CD8-positive, alpha-beta memory T cell (primary cell): Measurements from ENCODE around the gene TNFSF8. TPM values are rescaled to one million over a fixed set of nuclear protein-coding genes. Genes with fewer than 3 reads are reported as not detected.

Experiments used
- CTCF ChIA-PET: fragments of 350-600 bp; sonication (Branson Sonifier 250); formaldehyde crosslinking; loops from one replicate; lab custom pipeline; 2021; ENCODE audit warnings: antibody characterized with exemption; lab: Charles Lee
- POLR2A ChIA-PET: fragments of 350-600 bp; sonication (Branson Sonifier 250); formaldehyde crosslinking; loops from one replicate; lab custom pipeline; 2021; ENCODE audit warnings: antibody characterized with exemption; lab: Charles Lee
- DNase-seq, 5 donors: peaks; one replicate each; pipeline versions ENCODE4 v3.0.0 to v3.0.0-alpha.2; 2020 to 2022; ENCODE audit warnings: mixed read lengths in 1 of 5
- H3K27ac ChIP-seq: one replicate; pipeline ENCODE4 v1.7.0; 2013; ENCODE audit warnings: low read depth, mild to moderate bottlenecking, low read length, moderate library complexity
- H3K27me3 ChIP-seq: 2 replicates; pipeline ENCODE4 v1.7.0; 2013; ENCODE audit warnings: low read length, mild to moderate bottlenecking; ENCODE audit not compliant: insufficient read depth, poor library complexity, severe bottlenecking
- H3K36me3 ChIP-seq: 2 replicates; pipeline ENCODE4 v1.7.0; 2013; ENCODE audit warnings: mild to moderate bottlenecking, low read length, moderate library complexity; ENCODE audit not compliant: insufficient read depth
- H3K4me1 ChIP-seq: 2 replicates; pipeline ENCODE4 v1.7.0; 2013; ENCODE audit warnings: mild to moderate bottlenecking, low read length, moderate library complexity; ENCODE audit not compliant: insufficient read depth
- H3K4me3 ChIP-seq: 2 replicates; pipeline ENCODE4 v1.7.0; 2013; ENCODE audit warnings: mild to moderate bottlenecking, low read length
- H3K9me3 ChIP-seq: 2 replicates; pipeline ENCODE4 v1.7.0; 2013; ENCODE audit warnings: mild to moderate bottlenecking, low read length
- H3K27ac Mint-ChIP-seq, 8 donors: one replicate each; pipeline ENCODE4 v1.8.0; 2020 to 2021; ENCODE audit warnings: mixed read lengths in 8 of 8, mild to moderate bottlenecking in 6 of 8, inconsistent platforms in 3 of 8, moderate library complexity in 3 of 8
- H3K27me3 Mint-ChIP-seq, 2 donors: one replicate each; pipeline ENCODE4 v1.8.0; 2020 to 2021; ENCODE audit warnings: mixed read lengths in 2 of 2, mild to moderate bottlenecking in 1 of 2, moderate library complexity in 1 of 2
- H3K36me3 Mint-ChIP-seq, 3 donors: one replicate each; pipeline ENCODE4 v1.8.0; 2020 to 2021; ENCODE audit warnings: mixed read lengths in 3 of 3, inconsistent platforms in 1 of 3, mild to moderate bottlenecking in 1 of 3
- H3K4me1 Mint-ChIP-seq, 3 donors: one replicate each; pipeline ENCODE4 v1.8.0; 2020 to 2021; ENCODE audit warnings: mixed read lengths in 3 of 3, inconsistent platforms in 1 of 3, mild to moderate bottlenecking in 1 of 3
- H3K4me3 Mint-ChIP-seq, 7 donors: one replicate each; pipeline ENCODE4 v1.8.0; 2020 to 2021; ENCODE audit warnings: mixed read lengths in 7 of 7, mild to moderate bottlenecking in 6 of 7, moderate library complexity in 4 of 7, inconsistent platforms in 2 of 7
- H3K9me3 Mint-ChIP-seq, 5 donors: one replicate each; pipeline ENCODE4 v1.8.0; 2020 to 2022; ENCODE audit warnings: mixed read lengths in 5 of 5, mild to moderate bottlenecking in 3 of 5, moderate library complexity in 2 of 5, inconsistent platforms in 1 of 5
- polyA plus RNA-seq: library from polyadenylated mRNA; unstranded; fragments of 300-500 nt; fragmentation: Illumina TruSeq; gene quantifications from one replicate; pipeline ENCODE4 v1.2.3, GENCODE V29; 2021
- total RNA-seq, 2 experiments: library from RNA; stranded (reverse); gene quantifications; one replicate each; pipeline ENCODE4 v1.2.3, GENCODE V29; 2021

Gene TNFSF8
- total and polyA plus RNA-seq, 3 experiments from 2014 or later = 72.6 to 83.6 (median 73.2) TPM

- ChIA-PET POLR2A (interaction anchor here (0.9 kb wide), 1 partner anchor 14 kb away, joined by 3 read pairs; no protein-coding TSS in a partner anchor), CTCF (interaction anchor here (1.4 to 1.9 kb wide), 3 partner anchors 14 to 240 kb away, joined by 3 to 7 read pairs (median 4); no protein-coding TSS in a partner anchor)
- no peaks in the 10 kb centered on the region for H3K27me3 ChIP-seq
- peaks cover 71% of the 10 kb centered on the region for H3K4me1 ChIP-seq
- peaks cover 72 to 90% (median 83%) of the 10 kb centered on the region in 3 donors for H3K4me1 Mint-ChIP-seq
- no peak overlapping the region for H3K27ac ChIP-seq
- H3K4me3 ChIP-seq = no peak overlapping the region
- no peaks in the 10 kb centered on the region for H3K9me3 Mint-ChIP-seq
- H3K9me3 ChIP-seq = no peaks in the 10 kb centered on the region
- peaks cover 9 to 54% (median 14%) of the 10 kb centered on the region in 3 donors for H3K36me3 Mint-ChIP-seq
- no peak for DNase-seq
- no peaks in the 10 kb centered on the region for H3K27me3 Mint-ChIP-seq
- H3K36me3 ChIP-seq = no peaks in the 10 kb centered on the region
- peak overlapping the region; percentile 24 to 66 (median 50) for H3K4me3 Mint-ChIP-seq
- peak overlapping the region; percentile 34 to 87 (median 70) for H3K27ac Mint-ChIP-seq
Measured at GRCh38 chr9:114925039-114925438, 5.4 kb downstream of the TNFSF8 start.

DNA sequence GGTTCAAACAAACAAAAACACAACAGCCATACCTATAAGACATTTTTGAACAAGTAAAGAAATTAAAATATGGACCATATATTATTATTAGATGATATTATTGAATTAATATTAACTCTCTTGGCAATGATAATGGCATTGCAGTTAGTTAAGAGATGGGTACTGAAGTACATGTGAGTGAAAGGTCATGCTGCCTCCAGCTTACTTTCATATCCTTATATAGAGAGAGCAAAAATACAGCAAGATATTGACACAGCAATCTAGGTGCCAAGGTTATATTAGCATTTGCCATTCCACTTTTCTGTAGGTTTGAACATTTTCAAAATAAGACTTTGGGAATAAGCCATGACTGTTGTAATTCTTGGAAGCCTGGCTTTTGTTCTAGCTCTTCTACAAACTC is 6.1 kb downstream of the TNFSF8 start:
- Mint-ChIP-seq H3K4me1 (peaks cover 79 to 97% (median 90%) of the 10 kb centered on the region in 3 donors), H3K9me3 (no peaks in the 10 kb centered on the region), H3K36me3 (peaks cover 9 to 53% (median 16%) of the 10 kb centered on the region in 3 donors), H3K27ac (peak overlapping the region in 5 of 8 donors; percentile 34 to 85 (median 58)), H3K4me3 (peak overlapping the region; percentile 24 to 66 (median 50)), H3K27me3 (no peaks in the 10 kb centered on the region)
- Histone ChIP-seq H3K4me3 (no peak overlapping the region), H3K9me3 (no peaks in the 10 kb centered on the region), H3K27ac (no peak overlapping the region), H3K27me3 (no peaks in the 10 kb centered on the region), H3K4me1 (peaks cover 78% of the 10 kb centered on the region), H3K36me3 (no peaks in the 10 kb centered on the region)
- POLR2A ChIA-PET = no interaction called here
- no peak for DNase-seq
- CTCF ChIA-PET = interaction anchor here (0.7 to 2.5 kb wide), 6 partner anchors 7 to 243 kb away, joined by 3 to 7 read pairs (median 4); partner anchors contain the start of gene TEX48

DNA sequence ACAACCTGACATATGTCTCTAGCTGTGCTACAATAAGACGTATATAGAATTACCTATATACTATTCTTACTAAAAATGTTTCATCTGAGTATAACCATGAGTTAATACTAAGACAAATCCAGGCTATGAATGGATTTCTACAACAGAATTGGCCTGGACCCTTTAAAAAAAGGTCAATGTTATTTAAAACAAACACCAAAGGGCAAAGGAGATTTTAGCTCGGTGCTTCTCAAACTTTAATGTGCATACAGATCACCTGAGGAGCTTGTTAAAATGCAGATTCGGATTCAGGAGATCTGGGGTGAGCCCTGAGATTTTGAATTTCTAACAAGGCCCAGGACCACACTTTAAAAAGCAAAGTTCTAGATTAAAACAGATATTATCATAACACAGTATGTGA is 6.5 kb downstream of the TNFSF8 start:
- H3K4me1 ChIP-seq = peaks cover 78% of the 10 kb centered on the region
- peaks cover 82 to 99% (median 94%) of the 10 kb centered on the region in 3 donors for H3K4me1 Mint-ChIP-seq
- H3K27ac Mint-ChIP-seq = peak overlapping the region in 4 of 8 donors; percentile 11 to 71 (median 39)

DNA sequence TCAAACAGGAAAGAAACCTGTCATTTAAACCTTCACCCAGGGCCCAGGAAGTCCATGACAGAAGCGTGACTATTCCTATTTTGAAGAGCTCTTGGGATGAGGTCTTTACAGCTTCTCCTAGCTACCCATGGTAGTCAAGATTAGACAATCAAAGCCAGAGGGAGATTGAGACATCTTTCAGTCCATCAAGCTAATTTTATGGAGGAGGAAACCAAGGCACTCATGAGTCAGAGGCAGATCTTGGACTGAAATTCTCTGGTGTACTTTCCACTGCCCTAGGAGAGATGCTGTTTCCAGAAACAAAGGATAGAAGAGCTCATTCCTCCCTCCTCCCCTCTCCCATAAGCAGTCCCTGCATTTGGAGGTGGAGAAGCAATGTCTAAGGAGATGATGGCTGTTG is 9.2 kb downstream of the TNFSF8 start:
- no peak overlapping the region for H3K4me3 ChIP-seq
- no peak overlapping the region for H3K27ac ChIP-seq
- peak overlapping the region in 3 of 7 donors; percentile 38 to 78 (median 38) for H3K4me3 Mint-ChIP-seq
- no peaks in the 10 kb centered on the region for H3K9me3 ChIP-seq
- ChIA-PET CTCF (interaction anchor here (1.0 to 3.2 kb wide), 7 partner anchors 7 to 188 kb away, joined by 3 to 18 read pairs (median 4); no protein-coding TSS in a partner anchor), POLR2A (interaction anchor here (1.0 to 1.1 kb wide), 3 partner anchors 8 to 11 kb away, joined by 3 to 7 read pairs (median 4); partner anchors contain the start of gene TNFSF8)
- H3K9me3 Mint-ChIP-seq = no peaks in the 10 kb centered on the region
- H3K4me1 Mint-ChIP-seq = peaks cover 74 to 99% (median 79%) of the 10 kb centered on the region in 3 donors
- peaks cover 63% of the 10 kb centered on the region for H3K4me1 ChIP-seq
- H3K27me3 Mint-ChIP-seq = no peaks in the 10 kb centered on the region
- H3K27ac Mint-ChIP-seq = peak overlapping the region; percentile 12 to 85 (median 62)
- peaks cover 16 to 62% (median 18%) of the 10 kb centered on the region in 3 donors for H3K36me3 Mint-ChIP-seq
- no peaks in the 10 kb centered on the region for H3K27me3 ChIP-seq
- H3K36me3 ChIP-seq = peaks cover 15% of the 10 kb centered on the region
- DNase-seq = no peak

More for the DNA sequence above, 6.5 kb downstream of the TNFSF8 start:
- no peak overlapping the region for H3K4me3 ChIP-seq
- Mint-ChIP-seq H3K4me3 (peak overlapping the region in 4 of 7 donors; percentile 12 to 59 (median 14)), H3K36me3 (peaks cover 9 to 51% (median 16%) of the 10 kb centered on the region in 3 donors), H3K9me3 (no peaks in the 10 kb centered on the region), H3K27me3 (no peaks in the 10 kb centered on the region)
- CTCF ChIA-PET = interaction anchor here (0.7 to 2.5 kb wide), 6 partner anchors 8 to 243 kb away, joined by 3 to 7 read pairs (median 4); partner anchors contain the start of gene TEX48
- H3K36me3 ChIP-seq = no peaks in the 10 kb centered on the region
- POLR2A ChIA-PET = no interaction called here
- no peak for DNase-seq
- H3K27ac ChIP-seq = no peak overlapping the region
- H3K27me3 ChIP-seq = no peaks in the 10 kb centered on the region
- H3K9me3 ChIP-seq = no peaks in the 10 kb centered on the region

- Histone ChIP-seq H3K36me3 (peaks cover 15% of the 10 kb centered on the region), H3K27ac (no peak overlapping the region), H3K4me3 (no peak overlapping the region), H3K4me1 (peaks cover 57% of the 10 kb centered on the region), H3K27me3 (no peaks in the 10 kb centered on the region), H3K9me3 (no peaks in the 10 kb centered on the region)
- POLR2A ChIA-PET = no interaction called here
- no peaks in the 10 kb centered on the region for H3K9me3 Mint-ChIP-seq
- peak overlapping the region; percentile 12 to 90 (median 82) for H3K27ac Mint-ChIP-seq
- DNase-seq = no peak
- CTCF ChIA-PET = interaction anchor here (1.1 to 3.2 kb wide), 4 partner anchors 9 to 187 kb away, joined by 4 to 18 read pairs (median 4); no protein-coding TSS in a partner anchor
- H3K4me3 Mint-ChIP-seq = peak overlapping the region in 5 of 7 donors; percentile 36 to 44 (median 39)
- peaks cover 18 to 69% (median 23%) of the 10 kb centered on the region in 3 donors for H3K36me3 Mint-ChIP-seq
- no peaks in the 10 kb centered on the region for H3K27me3 Mint-ChIP-seq
- peaks cover 60 to 99% (median 77%) of the 10 kb centered on the region in 3 donors for H3K4me1 Mint-ChIP-seq
Measured at GRCh38 chr9:114919611-114920010, 10.8 kb downstream of the TNFSF8 start.

DNA sequence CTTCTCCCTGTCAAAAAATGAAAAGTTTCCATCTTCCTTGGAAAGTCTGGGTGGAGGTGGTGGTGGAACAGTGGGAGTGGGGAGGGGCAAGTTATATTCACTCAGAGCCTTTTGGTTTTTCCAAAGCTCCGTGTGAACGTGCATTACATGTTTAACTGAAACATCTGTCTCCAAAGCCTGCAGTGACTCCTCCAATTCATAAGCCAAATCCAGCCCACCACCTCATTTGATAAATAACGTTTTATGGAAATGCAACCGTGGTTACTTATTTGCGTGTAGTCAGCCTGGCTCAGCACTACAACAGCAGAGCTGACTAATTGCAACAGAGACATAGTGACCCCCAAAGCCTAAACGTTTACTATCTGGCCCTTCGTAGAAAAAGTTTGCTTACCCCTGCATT is 13.9 kb downstream of the TNFSF8 start:
- POLR2A ChIA-PET = no interaction called here
- peaks cover 28 to 82% (median 69%) of the 10 kb centered on the region in 3 donors for H3K4me1 Mint-ChIP-seq

DNA sequence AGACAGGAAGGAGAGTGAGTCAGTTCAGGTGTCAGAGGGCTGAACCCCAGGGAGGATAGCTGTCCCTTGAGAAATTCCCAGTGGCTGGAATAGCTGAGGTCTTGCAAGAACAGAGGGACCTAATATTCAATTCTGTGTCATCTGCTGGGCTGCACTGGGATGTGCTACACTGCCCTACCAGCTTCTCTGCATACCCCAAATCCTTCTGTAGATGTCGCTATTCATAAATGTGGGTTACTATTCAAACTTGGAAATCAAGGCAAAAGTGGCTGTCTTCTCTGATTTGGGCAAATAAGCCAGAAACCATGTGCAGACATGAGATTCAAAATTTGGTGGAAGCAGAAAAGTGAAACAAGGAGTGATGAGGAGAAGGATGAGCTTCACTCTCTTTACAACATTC is 16.3 kb downstream of the TNFSF8 start:
- Histone ChIP-seq H3K27ac (no peak overlapping the region), H3K36me3 (peaks cover 15% of the 10 kb centered on the region), H3K27me3 (no peaks in the 10 kb centered on the region), H3K4me1 (peaks cover 39% of the 10 kb centered on the region), H3K4me3 (no peak overlapping the region), H3K9me3 (no peaks in the 10 kb centered on the region)
- POLR2A ChIA-PET = interaction anchor here (0.6 to 0.9 kb wide), 2 partner anchors 15 to 30 kb away, joined by 3 to 6 read pairs; no protein-coding TSS in a partner anchor
- peaks cover 5 to 82% (median 69%) of the 10 kb centered on the region in 3 donors for H3K4me1 Mint-ChIP-seq
- peak overlapping the region; percentile 44 to 90 (median 65) for H3K27ac Mint-ChIP-seq
- no peak for DNase-seq
- no peaks in the 10 kb centered on the region for H3K27me3 Mint-ChIP-seq
- CTCF ChIA-PET = interaction anchor here (1.1 to 5.3 kb wide), 9 partner anchors 8 to 233 kb away, joined by 3 to 30 read pairs (median 4); partner anchors contain the start of genes TEX48 and TNFSF8
- H3K36me3 Mint-ChIP-seq = peaks cover 13 to 81% (median 17%) of the 10 kb centered on the region in 3 donors
- no peak overlapping the region for H3K4me3 Mint-ChIP-seq
- no peaks in the 10 kb centered on the region for H3K9me3 Mint-ChIP-seq

More for the DNA sequence above, 13.9 kb downstream of the TNFSF8 start:
- Mint-ChIP-seq H3K9me3 (no peaks in the 10 kb centered on the region), H3K36me3 (peaks cover 15 to 81% (median 17%) of the 10 kb centered on the region in 3 donors), H3K4me3 (no peak overlapping the region), H3K27me3 (no peaks in the 10 kb centered on the region), H3K27ac (peak overlapping the region in 6 of 8 donors; percentile 5 to 80 (median 68))
- no peak for DNase-seq
- CTCF ChIA-PET = interaction anchor here (1.2 to 5.3 kb wide), 3 partner anchors 10 to 235 kb away, joined by 4 to 30 read pairs (median 16); partner anchors contain the start of genes TEX48 and TNFSF8
- Histone ChIP-seq H3K4me3 (no peak overlapping the region), H3K4me1 (peaks cover 38% of the 10 kb centered on the region), H3K36me3 (peaks cover 15% of the 10 kb centered on the region), H3K27me3 (no peaks in the 10 kb centered on the region), H3K27ac (no peak overlapping the region), H3K9me3 (no peaks in the 10 kb centered on the region)
